Stimulated activated CD8-positive, alpha-beta memory T cell treated with anti-CD3 and anti-CD28 coated beads, Interleukin-4, amount 100 ng/mL, for 1 hour (primary cell): ENCODE data around the gene STK11IP.

ENCODE experiments used
- DNase-seq, 2 donors: peaks; one replicate each; pipeline ENCODE4 v3.0.0-alpha.2; 2020; ENCODE audit warnings: low read depth in 2 of 2, low spot score in 1 of 2

STK11IP gene

DNA sequence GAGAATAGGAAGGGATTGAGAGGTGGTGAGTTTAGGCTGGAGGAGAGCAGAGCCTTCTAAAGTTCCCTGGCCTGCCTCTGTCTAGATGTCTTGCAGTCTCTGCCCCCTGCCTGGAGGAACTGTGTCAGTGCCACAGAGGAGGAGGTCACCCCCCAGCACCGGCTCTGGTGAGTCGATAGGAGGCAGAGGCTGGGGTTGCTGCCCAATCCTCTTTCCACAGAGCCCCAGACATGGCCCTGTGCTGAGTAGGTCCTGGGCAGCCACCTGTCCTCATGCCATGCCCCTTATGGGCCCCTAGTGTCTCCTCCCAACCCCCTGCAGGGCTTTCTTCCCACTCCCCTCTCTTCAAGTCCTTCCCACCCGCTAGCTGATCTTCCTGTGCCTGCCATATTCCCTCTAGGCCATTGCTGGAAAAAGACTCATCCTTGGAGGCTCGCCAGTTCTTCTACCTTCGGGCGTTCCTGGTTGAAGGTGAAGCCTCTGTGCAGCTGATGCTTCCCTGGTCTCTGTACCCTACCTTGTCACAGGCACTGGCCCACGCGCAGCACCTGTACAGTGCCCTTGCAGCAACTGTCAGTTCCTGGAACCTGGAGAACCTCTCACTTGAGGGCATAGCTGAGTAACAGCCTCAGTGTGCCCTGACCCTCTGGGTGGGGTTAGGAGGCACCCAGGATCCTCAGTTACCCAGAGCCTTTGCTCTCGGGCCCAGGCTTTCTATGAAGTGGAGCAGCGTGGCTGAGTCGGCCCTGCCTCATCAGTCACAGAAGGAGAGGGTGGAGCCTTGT, 16.6 kb downstream of the STK11IP start:
- no peak for DNase-seq

DNA sequence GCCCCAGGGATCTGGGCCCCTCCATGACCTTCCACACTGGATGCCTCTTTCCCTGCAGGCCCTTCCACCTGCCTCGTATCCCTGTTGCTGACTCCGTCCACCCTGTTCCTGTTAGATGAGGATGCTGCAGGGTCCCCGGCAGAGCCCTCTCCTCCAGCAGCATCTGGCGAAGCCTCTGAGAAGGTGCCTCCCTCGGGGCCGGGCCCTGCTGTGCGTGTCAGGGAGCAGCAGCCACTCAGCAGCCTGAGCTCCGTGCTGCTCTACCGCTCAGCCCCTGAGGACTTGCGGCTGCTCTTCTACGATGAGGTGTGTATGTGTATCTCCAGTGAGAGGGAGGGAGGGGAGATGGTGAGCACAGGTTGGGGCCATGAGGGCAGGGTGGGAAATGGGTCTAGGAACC, 17.4 kb downstream of the STK11IP start:
- DNase-seq = no peak

DNA sequence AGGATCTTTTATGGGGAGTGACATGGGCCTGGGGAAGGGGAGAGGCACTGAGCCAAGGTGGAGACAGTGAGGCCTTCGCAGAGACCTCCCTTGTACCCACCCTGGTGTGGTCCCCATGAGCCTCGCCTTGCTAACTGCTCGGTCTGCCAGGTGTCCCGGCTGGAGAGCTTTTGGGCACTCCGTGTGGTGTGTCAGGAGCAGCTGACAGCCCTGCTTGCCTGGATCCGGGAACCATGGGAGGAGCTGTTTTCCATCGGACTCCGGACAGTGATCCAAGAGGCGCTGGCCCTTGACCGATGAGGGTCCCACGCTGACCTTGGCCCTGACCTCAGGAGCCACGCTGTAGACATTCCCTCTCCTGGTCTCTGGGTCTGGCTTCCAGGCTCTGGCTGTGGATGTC, 18.2 kb downstream of the STK11IP start:
- no peak for DNase-seq

DNA sequence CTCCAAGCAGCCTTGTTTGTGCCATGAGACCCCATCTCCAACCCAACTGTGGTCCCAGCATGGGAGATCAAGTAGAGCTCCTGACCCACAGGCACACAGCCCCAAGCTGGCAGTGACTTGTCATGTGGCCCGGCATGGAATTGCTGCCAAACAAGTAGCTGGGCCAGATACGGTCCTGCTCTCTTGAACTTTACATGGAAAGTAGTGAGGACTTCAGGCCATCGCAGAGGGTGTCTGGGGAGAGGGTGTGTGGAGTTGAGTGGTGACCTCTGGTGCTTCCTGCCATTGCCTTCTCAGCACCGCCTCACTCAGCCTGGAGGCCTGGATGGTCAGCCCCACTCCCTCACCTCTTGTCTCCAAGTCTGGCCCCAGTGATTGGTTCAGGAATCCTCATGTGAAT, 18.9 kb downstream of the STK11IP start:
- DNase-seq = no peak

DNA sequence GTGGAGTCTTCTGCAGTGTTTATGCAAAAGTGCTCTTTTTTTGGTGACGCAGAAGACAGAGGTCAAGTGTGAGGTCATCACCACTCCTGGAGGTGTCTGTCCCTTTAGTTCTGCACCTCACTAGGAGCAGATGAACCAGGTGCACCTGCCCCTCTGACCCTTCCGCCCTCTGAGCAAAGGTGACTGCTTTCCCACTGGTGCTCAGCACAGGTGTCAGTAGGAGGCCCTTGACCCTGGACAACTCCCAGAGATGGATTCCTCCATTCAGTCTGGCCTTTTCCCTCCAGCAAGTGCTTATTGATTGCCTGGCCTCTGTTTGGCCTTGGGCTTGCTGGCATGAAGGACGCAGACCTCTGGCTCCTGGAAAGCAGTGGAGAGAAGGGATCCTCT, 21.1 kb downstream of the STK11IP start:
- no peak for DNase-seq

DNA sequence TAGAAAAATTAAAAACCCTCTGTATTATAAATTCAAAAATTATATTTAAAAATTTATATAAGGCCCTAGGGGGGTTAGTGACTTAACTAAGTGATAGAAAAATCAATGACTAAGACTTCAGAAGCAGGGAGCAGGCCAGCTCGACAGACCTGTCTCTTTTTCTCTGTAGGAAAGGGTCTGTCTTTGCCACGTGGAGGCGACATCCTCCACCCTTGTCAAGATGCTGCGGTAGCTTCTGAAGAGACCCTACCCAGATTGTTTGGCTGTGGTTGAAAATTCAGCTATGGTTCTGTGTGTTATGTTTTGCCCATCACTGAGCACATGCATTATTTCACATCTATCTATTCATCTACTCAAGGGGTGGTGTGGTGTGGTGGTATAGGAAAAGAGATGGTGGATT, 21.6 kb downstream of the STK11IP start:
- DNase-seq = no peak

DNA sequence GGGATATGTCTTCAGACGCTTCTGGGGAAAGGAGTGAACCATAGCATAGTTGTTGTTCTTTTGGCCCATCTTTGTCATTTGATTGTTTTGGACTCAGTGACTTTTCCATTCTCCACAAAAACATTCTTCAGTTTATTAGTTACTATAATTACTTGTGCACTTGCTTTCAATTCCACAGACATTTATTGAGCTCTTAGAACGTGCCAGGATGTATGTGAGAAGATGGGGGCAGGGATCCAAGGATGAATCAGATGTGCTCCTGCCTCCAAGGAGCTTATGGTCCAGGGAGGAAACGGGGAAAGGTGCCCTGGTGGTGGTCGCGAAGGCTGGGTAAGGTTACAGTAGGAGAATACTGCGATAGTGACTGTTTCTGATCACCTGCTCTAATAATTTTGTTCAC, 22.9 kb downstream of the STK11IP start:
- DNase-seq = no peak

DNA sequence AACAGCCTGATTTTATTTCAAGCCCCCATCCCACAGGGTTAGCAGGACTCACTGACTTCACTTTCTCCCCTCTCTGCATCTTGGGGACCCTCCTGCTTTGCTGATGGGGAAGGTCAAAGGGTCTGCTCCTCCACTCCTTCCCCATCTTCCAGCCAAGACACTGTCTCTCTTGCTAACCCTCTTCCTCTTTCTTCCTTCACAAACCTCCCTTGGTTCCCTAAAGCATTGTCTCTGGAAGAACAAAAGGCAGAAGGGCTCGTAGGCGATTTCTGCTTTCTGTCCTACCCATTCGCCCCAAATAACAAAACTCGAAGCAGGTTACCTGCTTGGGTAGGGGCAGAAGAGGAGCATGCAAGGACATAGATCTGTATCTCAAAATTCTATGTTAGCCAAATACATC, 24.3 kb downstream of the STK11IP start:
- DNase-seq = no peak

DNA sequence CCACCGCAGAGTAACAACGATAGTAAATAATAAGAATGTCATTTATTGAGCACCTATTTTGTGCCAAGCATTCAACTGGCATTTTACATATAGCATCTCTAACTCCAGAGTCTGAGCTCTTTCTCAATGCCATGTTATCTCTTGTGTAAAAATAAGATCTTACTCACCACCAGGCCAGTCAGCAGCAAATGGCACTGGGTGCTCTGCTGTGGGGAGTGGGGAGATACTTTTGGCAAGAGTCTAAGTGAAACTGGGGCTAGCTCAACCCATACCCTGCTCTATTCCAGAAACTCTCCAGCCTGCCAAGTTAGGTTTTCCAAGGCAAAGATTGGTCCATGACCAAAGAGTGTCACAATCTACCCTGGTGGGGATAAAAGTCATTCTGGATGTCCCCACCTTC, 24.8 kb downstream of the STK11IP start:
- no peak for DNase-seq

DNA sequence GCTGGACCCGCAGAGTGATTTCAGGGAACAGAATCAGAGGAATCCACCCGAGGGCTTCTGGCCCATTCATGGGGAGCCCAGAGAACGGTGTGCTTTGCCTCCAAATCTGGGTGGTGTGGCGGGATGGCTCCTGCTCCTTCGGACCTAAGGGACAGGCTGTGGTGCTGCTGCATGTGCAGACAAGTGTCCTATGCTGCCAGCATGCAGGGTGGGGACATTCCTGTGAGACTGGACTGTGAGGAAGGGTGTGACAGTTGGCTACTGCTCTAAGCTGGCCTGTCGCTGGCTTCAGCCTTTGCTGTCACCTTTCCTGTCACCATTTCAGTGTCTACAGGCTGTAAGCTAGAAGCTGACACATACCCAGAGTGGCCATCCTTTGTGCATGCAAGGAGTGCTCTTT, 26.9 kb downstream of the STK11IP start:
- no peak for DNase-seq

DNA sequence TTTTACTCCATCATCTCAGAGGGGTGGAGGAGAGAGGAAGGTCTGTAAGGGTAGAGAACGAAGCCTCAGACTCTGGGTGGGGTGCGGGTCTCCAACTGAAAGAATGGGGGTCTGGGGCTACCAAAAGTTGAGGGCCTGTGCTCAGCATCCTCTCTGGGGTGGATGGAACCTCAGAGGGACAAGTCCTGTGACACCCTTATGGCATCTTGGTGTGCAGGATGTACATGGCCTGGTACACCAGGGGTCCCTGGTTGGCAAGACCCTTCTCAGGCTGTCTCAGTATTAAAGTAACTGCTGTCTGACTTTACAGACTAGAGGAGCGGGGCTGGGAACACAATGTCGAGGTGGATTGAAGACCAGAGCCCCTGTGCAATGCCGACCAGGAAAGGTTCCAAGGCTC, 27.5 kb downstream of the STK11IP start:
- DNase-seq = no peak

DNA sequence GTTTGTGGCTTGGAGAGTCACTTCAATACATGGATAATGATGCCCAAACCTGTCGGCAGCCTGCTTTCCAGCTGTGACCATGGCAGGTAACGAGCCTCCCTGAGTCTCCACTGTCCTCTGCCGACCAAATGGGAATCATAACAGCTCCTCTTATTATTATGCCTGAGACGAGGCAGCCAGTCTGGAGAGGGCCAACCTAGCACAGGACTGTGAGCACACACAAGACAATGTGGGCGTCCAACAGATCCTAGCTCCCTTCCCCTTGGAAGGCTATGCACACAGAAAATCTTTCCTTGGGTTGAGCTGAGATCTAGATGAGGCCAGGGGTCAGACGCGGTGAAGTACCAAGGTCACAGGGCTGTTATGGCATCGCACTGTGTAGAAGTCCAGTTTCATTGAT, 28.9 kb downstream of the STK11IP start:
- no peak for DNase-seq

DNA sequence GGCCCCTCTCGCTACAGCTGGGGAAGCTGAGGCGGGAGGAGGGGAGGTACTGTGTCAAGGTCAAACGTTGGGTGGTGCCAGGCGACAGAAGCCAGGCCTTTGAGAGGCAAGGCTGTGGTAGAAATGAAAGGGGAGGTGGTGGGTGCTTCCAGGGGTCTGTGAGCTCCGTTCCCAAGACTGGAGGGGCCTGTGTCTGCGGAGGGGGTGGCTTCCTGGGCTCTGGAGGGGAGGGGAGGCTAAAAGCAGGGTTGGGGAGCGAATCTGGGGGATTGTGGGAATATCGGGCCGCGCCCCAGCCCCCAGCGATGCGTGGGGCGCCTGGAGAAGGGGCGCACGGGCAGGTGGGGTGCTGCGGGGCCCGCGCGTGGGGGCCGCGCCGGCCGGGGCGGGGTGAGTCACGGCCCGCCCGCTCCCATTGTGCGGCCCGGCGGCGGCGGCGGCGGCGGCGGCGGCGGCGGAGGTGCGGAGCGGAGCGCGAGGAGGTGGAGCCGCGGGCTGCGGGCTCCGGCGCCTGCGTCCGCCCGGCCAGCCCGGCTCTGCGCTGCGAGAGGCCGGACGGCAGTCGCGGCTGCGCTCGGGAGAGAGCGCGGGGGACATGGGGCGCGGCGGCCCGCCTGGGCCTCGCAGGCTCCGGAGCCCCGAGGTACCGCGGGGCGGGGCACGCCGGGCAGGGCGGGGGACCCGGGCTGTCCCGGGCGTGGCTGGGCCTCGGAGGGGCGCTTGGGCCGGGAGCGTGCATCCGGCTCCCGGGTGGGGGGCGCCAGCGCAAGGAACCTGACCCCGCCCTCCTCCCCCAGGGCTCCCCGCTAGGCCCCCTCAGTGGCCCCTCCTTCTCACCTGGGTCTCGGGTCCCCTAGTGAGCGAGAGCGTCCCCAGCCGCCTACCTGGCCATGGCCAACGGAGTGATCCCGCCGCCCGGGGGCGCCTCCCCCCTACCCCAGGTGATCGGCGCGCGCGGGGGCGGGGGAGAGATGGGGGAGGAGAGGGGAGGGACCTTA, 29.7 kb downstream of the STK11IP start, which contains the start of gene SLC4A3:
Gene SLC4A3, plus strand, starts transcription at position 528 of the 998 bp plus-strand sequence. Its CDS starts 363 bp downstream, at position 891.
- no peak for DNase-seq

DNA sequence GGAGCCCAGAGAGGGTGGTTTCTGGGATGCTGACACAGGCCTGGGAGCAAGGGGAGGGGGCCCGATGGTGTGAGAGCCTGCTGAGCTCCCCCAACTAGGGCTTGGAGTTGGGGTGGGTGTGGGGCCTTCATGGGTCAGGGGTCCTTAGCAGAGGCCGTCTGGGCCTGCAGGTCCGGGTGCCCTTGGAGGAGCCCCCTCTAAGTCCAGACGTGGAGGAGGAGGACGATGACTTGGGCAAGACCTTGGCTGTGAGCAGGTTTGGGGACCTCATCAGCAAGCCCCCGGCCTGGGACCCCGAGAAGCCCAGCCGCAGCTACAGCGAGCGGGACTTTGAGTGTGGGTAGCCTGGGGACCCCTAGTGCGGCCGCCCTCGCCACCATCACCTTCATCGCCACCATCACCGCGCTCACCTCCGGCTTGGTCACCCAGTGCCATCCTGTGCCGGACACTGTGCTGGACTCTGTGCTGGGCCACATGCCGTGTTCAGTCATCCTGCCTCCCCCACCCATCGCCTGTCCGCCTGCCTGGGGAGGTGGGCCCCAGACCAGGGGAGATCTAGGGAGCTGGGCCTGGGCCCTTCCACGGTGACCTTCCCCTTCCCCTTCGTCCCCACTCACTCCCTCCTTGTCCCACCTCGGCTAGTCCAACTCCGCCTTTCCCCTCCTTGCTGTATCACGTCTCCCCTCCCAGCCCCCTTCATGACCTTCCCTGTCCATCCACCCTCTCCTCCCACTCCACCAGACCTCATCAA, 30.8 kb downstream of the STK11IP start:
- DNase-seq = no peak

DNA sequence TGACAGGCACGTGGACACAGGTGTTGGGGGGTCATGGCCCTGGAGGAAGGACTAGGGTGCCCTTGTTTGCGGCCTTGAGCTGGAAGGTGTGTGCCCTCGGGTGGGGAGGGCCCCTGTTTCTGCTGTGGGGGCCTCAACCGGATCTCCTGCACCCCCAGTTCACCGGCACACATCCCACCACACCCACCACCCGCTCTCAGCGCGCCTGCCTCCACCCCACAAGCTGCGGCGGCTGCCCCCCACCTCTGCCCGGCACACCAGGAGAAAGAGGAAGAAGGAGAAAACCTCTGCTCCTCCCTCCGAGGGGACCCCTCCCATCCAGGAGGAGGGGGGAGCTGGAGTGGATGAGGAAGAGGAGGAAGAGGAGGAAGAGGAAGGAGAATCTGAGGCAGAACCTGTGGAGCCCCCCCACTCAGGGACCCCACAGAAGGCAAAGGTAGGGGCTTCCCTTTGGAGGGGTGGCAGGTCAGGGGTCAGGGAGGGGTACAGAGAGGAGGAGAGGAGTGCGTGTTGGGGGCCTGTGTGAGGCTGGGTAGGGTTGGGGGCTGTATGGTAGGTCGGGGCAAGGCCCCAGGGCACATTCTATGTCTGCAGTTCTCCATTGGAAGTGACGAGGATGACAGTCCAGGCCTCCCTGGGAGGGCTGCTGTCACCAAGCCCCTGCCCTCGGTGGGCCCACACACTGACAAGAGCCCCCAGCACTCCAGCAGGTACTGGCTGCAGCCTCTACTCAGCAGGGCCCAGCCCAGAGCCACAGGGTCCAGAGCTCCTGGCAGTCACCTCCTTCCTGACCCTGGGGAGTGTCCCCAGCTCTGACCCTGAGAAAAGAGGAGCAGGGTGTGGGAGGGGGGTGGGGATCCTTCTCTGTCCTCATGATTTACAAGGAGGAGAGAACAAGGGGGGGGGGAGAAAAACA, 31.6 kb downstream of the STK11IP start:
- DNase-seq = no peak

DNA sequence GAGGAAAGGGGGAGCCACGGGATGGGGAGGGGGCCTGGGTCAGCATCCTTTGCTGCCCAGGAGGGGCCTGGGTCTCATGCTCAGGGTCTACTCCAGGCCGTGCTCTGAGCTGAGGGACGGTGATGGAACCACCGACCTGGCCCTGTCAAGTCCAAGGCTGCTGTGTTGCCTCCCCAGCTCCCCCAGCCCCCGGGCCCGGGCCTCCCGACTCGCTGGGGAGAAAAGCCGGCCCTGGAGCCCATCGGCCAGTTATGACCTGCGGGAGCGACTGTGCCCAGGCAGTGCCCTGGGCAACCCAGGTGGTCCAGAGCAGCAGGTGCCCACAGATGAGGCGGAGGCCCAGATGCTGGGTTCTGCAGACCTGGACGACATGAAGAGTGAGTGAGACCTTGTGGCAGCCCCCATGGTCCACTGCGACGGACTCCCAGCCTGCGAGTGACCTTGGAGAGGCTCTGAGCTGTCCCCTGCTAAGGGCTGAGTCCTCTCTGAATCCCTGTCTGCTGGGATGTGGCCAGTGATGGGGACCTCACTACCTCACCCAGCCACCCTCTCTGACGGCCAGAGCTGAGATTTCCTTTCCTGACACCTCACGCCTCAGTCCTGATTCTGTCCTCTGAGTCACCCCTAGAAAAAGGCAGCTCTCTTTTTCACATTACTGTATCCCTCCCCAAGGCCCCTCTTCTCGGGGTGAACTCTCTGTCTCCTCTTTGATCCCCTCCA, 32.5 kb downstream of the STK11IP start:
- DNase-seq = no peak

DNA sequence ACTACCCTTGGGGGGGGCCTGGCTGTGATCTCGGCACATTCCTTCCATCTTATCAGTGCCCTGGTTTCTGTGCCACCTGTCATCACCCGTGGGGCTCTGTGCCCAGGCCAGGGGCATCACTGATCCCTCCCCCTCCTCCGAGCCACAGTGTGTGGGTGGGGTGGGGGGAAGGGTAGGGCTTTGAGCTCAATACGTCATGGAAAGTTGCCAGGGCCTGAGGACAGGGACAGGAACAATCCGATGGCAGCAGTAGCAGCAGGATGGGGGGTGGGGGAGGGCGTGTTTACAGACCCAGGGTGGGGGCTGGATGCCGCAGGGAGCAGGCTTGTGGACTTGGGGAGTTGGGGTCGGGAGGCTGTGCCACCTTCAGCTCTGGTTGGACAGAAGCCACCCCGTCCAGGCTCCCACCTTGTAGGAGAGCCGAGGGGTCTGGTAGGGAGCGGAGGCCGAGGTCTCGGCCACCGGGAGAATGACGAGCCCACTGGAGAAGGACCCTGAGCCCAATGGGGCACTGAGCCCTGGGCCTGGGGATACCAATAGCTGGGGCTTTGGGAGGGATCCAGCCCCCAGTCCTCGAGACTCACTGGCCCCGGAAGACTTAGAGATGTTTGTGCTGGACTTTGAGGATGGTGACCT, 33.2 kb downstream of the STK11IP start:
- DNase-seq = no peak

DNA sequence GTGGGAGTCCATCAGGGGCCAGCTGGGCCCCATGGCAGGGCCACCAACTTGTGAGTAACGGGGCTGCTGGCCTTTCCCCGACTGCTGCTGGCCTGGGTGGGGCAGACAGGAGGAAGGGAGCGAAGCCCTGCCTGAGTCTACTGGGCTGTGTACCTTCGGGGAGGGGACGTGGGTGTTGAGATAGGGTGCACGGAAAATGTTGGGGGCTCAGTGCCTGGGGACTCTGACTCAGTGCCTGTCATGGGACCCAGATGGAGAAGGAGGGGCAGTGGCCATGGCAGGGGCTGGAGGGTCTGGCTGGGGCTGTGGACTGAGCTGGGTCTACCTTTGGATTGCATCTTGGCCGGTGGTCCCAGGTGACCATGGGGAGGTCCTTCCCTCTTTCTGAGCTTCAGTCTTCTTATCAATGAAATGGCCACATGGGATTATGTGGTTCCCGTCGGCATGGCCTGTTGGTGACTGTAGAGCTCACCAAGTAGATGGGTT, 33.8 kb downstream of the STK11IP start:
- no peak for DNase-seq
